GM12878 (cell line): Measurements from ENCODE around the gene GREB1. TPM values are rescaled to one million over a fixed set of nuclear protein-coding genes. Genes with fewer than 3 reads are reported as not detected.

Experiments used
- BCL11A ChIP-seq: IDR thresholded peaks from 2 replicates; pipeline ENCODE4 v1.6.1; 2011; ENCODE audit warnings: low read depth, low read length
- BCL3 ChIP-seq: IDR thresholded peaks from 2 replicates; pipeline ENCODE4 v1.6.1; 2011; ENCODE audit warnings: borderline replicate concordance, low read depth, mild to moderate bottlenecking, moderate library complexity, low read length; ENCODE audit not compliant: insufficient read depth, poor library complexity, severe bottlenecking
- HSF1 ChIP-seq: fragments of 150-350 bp; IDR thresholded peaks from 2 replicates; pipeline ENCODE4 v1.6.1; 2014; ENCODE audit warnings: mild to moderate bottlenecking, low read depth, low read length
- MXI1 ChIP-seq: fragments of 150-350 bp; IDR thresholded peaks from 2 replicates; pipeline ENCODE4 v1.6.1; 2011; ENCODE audit warnings: low read depth, mild to moderate bottlenecking, inconsistent platforms, low read length, improper control_type of control experiment
- NBN ChIP-seq: fragments of 450-650 bp; IDR thresholded peaks from 2 replicates; pipeline ENCODE4 v1.6.1; 2016
- PBX3 ChIP-seq: IDR thresholded peaks from 2 replicates; pipeline ENCODE4 v1.6.1; 2011; ENCODE audit warnings: mild to moderate bottlenecking, low read depth, low read length, moderate library complexity; ENCODE audit not compliant: insufficient replicate concordance
- SP1 ChIP-seq: IDR thresholded peaks from one replicate; pipeline ENCODE4 v1.6.1; 2011; ENCODE audit warnings: low read depth, low read length
- ZNF687 ChIP-seq: fragments of 450-650 bp; IDR thresholded peaks from 2 replicates; pipeline ENCODE4 v1.6.1; 2017; ENCODE audit warnings: mild to moderate bottlenecking, moderate library complexity
- polyA plus RNA-seq, 11 experiments: library from polyadenylated mRNA; depleted of rRNA in 4 of 11; unstranded in 6 of 11; stranded (reverse) in 5 of 11; fragments of >200 nt; fragmentation: Nextera tagmentation in 4 of 11; fragmentation: Illumina TruSeq in 1 of 11; extraction: Ambion mirVana in 4 of 11; extraction: Trizol in 1 of 11; gene quantifications; 1 replicate in 1 of 11; 2 replicates in 10 of 11; pipeline versions ENCODE4 v1.2.1 to v1.2.3, GENCODE V29; 2011 to 2016; ENCODE audit warnings: inconsistent platforms in 2 of 11, missing spikeins in 2 of 11, low read depth in 1 of 11
- total RNA-seq, 4 experiments: library from RNA; depleted of rRNA in 3 of 4; stranded (reverse); fragments of >200 nt in 3 of 4; fragmentation: Illumina TruSeq in 1 of 4; extraction: Trizol in 1 of 4; gene quantifications; 2 replicates each; pipeline versions ENCODE4 v1.2.1 to v1.2.3, GENCODE V29; 2013 to 2021

GREB1 gene
- total and polyA plus RNA-seq, 10 of the 15 experiments (the other 5 are each of a cell fraction or from before 2014, with no cell fraction given): 0.09 to 2.1 (median 0.37) TPM; not detected in 1

GRCh38 chr2:11672407-11672806, 138.6 kb downstream of the GREB1 start (continued):
- TF ChIP-seq ZNF687: no peak
- TF ChIP-seq PBX3: no peak
- TF ChIP-seq MXI1: no peak
- no peak for TF ChIP-seq BCL3
- TF ChIP-seq SP1: no peak
- no peak for TF ChIP-seq HSF1
- no peak for TF ChIP-seq BCL11A
- TF ChIP-seq NBN: no peak
- TF ChIP-seq, all 136 proteins: peak for 0
